ENCODE data around the gene SLCO2B1. TPM values are rescaled to one million over a fixed set of nuclear protein-coding genes. Genes with fewer than 3 reads are reported as not detected.

Gene SLCO2B1
- total RNA-seq, 4 donors from 2014 or later: 44.6 to 297 (median 208) TPM

GRCh38 chr11:75133976-75134375 is 16.9 kb upstream of the SLCO2B1 start:
- DNase-seq: no peak
- H3K9me3 ChIP-seq: no peaks in the 10 kb centered on the region
- TF ChIP-seq, protein P1, sequence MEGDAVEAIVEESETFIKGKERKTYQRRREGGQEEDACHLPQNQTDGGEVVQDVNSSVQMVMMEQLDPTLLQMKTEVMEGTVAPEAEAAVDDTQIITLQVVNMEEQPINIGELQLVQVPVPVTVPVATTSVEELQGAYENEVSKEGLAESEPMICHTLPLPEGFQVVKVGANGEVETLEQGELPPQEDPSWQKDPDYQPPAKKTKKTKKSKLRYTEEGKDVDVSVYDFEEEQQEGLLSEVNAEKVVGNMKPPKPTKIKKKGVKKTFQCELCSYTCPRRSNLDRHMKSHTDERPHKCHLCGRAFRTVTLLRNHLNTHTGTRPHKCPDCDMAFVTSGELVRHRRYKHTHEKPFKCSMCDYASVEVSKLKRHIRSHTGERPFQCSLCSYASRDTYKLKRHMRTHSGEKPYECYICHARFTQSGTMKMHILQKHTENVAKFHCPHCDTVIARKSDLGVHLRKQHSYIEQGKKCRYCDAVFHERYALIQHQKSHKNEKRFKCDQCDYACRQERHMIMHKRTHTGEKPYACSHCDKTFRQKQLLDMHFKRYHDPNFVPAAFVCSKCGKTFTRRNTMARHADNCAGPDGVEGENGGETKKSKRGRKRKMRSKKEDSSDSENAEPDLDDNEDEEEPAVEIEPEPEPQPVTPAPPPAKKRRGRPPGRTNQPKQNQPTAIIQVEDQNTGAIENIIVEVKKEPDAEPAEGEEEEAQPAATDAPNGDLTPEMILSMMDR (IDR thresholded peaks at IDR 0.05): no peak
- TF ChIP-seq POLR2A (IDR thresholded peaks at IDR 0.05): no peak
- no peaks in the 10 kb centered on the region for H3K36me3 ChIP-seq
- H3K4me1 ChIP-seq: no peaks in the 10 kb centered on the region
- no peak overlapping the region for H3K4me3 ChIP-seq
- no peaks in the 10 kb centered on the region for H3K27me3 ChIP-seq
- H3K27ac ChIP-seq: no peak overlapping the region

DNA sequence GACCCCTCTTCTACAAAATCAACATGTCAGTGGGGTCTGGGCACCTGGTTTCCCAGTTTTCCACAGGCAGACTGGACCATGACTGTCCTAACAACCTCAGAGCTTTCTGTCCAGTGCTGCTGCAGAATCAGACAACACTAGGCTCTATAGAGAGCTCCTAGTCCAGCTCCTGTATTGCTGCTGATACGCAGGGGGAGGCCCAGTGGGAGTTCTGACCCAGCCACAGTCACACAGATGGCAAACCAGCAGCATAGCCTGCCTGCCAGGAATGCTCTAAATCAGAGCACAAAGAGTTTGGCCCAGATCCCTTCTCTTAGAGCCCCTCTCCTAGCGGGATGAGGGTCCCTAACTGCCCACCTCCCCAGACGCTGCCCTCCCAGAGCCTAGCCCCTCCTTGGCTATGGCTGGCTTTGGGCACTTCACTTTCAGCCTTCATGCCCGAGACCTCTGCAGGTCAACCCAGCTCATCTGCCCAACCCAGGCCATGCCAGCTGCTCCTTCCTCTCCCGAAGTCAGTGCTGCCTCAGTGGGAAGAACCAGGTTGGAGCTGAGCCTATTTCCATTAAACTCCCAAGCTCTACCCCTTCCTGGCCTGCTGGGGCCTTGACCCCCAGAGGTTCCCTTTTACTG is 15.8 kb upstream of the SLCO2B1 start:
- H3K36me3 ChIP-seq: no peaks in the 10 kb centered on the region
- H3K4me1 ChIP-seq: no peaks in the 10 kb centered on the region
- no peak overlapping the region for H3K27ac ChIP-seq
- no peak overlapping the region for H3K4me3 ChIP-seq
- DNase-seq: no peak
- H3K27me3 ChIP-seq: no peaks in the 10 kb centered on the region
- H3K9me3 ChIP-seq: no peaks in the 10 kb centered on the region
- no peak for TF ChIP-seq POLR2A (IDR thresholded peaks at IDR 0.05)
- TF ChIP-seq, protein P1 (IDR thresholded peaks at IDR 0.05): no peak

DNA sequence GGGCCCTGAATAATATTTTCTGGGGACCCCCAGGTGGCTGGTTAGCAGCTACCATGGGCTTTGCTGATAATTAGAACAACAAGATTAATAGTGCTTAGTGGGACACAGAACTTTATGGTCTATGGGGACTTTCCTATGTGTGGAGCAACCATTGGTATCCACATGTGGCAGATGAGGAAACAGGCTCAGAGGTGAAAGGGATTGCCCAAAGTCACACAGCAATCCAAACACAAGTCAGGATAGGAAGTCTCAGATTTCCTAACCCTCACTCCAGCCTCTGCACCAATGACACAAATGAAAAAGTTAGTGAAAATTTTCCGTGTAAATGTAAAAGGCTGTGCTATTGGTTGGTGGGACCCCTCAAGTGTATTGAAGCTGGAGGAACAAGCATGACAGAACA is 15.3 kb upstream of the SLCO2B1 start:
- Histone ChIP-seq H3K36me3 (no peaks in the 10 kb centered on the region), H3K9me3 (no peaks in the 10 kb centered on the region), H3K27me3 (no peaks in the 10 kb centered on the region), H3K4me1 (no peaks in the 10 kb centered on the region), H3K27ac (no peak overlapping the region), H3K4me3 (no peak overlapping the region)
- no peak for DNase-seq
- TF ChIP-seq, protein P1 (IDR thresholded peaks at IDR 0.05): no peak
- no peak for TF ChIP-seq POLR2A (IDR thresholded peaks at IDR 0.05)

DNA sequence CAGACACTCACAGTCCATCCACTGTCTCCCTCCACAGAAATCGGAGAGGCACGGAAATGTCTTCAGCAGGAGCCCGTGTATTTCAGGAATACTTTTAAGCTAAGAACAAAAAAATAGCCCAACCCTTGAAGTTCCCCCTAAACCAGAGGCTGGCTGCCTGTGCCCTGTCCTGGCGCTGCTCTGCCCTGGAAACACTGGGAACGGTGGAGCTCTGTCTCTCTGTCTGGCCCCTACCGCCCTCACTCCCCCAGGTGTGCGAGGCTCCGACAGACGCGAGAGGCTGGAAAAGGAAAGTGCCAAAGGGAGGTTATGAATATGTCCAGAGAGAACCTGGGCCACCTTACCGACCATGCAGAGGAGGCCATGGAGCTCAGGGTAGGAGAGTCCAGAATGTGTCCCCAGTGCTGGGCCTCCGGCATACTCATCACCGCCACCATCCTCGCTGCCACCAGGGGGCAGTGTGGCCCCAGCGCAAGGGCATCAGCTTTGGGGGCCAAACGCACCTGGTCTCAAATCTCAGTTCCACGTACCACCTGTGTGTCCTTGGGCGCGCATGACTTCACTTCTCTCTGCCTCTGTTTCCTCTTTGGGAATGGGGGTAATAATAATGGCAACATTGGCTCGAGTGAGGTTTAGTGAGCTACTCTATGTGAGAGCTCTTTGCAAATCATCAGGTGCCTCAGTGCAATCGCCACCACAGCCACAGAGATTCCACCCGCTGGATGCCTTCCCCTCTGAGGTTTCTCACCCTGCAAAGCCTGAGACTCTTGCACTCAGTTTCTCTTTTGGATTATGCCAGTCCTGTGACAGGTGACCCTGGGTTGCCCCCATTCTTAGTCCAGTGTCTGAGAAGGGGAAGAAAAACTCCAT is 10.4 kb upstream of the SLCO2B1 start:
- no peak overlapping the region for H3K4me3 ChIP-seq
- H3K4me1 ChIP-seq: peaks cover 0 to 24% (median 5%) of the 10 kb centered on the region in 4 donors
- peak; percentile 74 to 90 (median 83) for DNase-seq
- H3K9me3 ChIP-seq: no peaks in the 10 kb centered on the region
- TF ChIP-seq, protein P1 (IDR thresholded peaks at IDR 0.05): peak; percentile 73 to 96 (median 92)
- no peak for TF ChIP-seq POLR2A (IDR thresholded peaks at IDR 0.05)
- H3K36me3 ChIP-seq: no peaks in the 10 kb centered on the region
- H3K27me3 ChIP-seq: no peaks in the 10 kb centered on the region
- H3K27ac ChIP-seq: no peak overlapping the region

GRCh38 chr11:75141166-75141565 is 9.7 kb upstream of the SLCO2B1 start:
- Histone ChIP-seq H3K36me3 (no peaks in the 10 kb centered on the region), H3K9me3 (no peaks in the 10 kb centered on the region), H3K4me3 (no peak overlapping the region), H3K4me1 (peaks cover 0 to 30% (median 5%) of the 10 kb centered on the region in 4 donors), H3K27me3 (no peaks in the 10 kb centered on the region), H3K27ac (no peak overlapping the region)
- DNase-seq: no peak
- TF ChIP-seq, protein P1 (IDR thresholded peaks at IDR 0.05): no peak
- no peak for TF ChIP-seq POLR2A (IDR thresholded peaks at IDR 0.05)

Data from Peyer's patch (tissue), 4 donors.